DMS79 (cell line): Measurements from ENCODE around the gene FAM124B.

ENCODE experiments used
- DNase-seq: peaks from one replicate; lab custom pipeline; 2025; lab: John Stamatoyannopoulos, UW

Gene FAM124B

DNA sequence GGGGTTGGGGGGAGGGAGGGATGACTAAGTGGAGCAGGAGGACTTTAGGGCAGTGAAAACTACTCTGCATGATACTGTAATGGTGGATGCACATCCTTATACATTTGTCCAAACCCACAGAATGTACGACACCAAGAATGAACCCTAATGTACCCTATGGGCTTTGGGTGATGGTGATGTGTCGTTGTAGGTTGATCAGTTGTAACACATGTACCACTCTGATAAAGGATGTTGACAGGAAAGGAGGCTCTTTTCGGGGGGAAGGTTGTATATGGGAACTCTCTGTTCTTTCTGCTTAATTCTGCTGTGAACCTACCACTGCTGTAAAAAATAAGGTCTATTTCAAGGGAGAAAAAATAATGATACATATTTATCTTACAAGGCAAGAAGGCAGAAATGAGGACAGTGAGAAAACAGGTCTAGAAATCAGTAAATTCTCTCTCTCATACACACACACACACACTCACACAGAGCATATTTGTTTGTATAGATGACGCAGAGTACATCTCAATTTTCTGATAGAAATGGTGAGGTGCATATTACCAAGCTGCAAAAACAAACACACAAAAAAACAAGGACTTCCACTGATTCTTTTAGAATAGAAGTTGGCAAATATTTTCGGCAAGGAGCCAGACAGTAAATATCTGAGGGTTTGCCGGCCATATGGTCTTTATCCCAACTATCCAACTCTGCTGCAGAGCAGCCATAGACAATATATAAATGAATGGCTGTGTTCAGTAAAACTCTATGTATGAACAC is 20.2 kb downstream of the FAM124B start:
- DNase-seq, result no peak

DNA sequence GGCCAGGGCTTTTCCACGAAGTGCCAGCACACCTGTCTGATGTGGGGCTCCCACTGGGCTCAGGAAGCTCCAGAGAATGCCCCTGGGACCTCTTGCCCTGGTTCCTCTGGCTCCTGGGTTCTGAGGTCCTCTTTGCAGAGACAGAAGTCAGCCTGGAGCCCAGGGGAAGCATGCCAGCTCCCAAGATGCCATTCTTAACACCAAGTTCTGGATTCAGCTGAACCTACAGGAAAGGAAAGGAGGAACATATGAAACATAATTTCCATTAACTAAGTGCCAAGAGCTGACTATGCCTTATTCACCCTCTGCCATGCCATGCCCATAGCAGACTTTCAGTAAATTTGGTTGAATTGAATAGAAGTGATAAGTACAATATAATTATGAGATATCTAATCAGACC is 21.9 kb downstream of the FAM124B start:
- DNase-seq, result no peak

DNA sequence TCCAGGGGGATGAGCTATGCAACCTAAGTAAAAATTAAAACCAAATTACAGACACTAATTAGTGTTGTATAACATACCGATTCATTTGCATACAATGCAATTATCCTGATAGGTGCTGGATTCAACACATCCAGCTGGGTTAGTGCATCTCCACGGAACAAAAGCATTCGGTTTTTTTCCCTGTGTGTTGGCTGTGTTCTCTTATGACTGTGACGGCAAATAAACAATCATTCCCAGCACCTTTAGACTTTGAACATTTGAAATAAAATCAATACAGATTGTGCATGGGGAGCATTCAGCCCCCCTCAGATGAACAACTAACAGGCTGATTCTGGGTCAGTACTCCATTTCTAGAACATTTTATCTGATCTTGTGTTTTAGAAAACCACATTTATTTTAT is 22.7 kb downstream of the FAM124B start:
- DNase-seq, result no peak

DNA sequence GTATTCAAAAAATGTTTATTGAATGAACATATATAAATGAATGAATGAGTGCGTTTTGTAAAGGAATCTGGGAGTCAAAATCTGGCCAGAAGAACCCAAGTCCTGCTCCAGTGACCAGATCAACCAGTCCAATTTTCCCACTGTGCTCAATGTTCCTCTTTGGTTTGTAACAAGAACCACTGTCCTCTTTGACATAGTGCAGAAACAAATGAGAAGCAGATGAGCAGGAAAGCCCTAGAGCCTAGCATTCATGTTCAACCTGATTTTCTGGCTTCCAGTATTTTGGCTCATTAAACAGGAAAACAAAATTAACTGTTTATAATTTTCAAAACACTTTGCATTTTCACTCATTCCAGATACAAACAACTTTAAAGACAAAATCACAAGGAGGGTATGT is 23.2 kb downstream of the FAM124B start:
- DNase-seq, result no peak

DNA sequence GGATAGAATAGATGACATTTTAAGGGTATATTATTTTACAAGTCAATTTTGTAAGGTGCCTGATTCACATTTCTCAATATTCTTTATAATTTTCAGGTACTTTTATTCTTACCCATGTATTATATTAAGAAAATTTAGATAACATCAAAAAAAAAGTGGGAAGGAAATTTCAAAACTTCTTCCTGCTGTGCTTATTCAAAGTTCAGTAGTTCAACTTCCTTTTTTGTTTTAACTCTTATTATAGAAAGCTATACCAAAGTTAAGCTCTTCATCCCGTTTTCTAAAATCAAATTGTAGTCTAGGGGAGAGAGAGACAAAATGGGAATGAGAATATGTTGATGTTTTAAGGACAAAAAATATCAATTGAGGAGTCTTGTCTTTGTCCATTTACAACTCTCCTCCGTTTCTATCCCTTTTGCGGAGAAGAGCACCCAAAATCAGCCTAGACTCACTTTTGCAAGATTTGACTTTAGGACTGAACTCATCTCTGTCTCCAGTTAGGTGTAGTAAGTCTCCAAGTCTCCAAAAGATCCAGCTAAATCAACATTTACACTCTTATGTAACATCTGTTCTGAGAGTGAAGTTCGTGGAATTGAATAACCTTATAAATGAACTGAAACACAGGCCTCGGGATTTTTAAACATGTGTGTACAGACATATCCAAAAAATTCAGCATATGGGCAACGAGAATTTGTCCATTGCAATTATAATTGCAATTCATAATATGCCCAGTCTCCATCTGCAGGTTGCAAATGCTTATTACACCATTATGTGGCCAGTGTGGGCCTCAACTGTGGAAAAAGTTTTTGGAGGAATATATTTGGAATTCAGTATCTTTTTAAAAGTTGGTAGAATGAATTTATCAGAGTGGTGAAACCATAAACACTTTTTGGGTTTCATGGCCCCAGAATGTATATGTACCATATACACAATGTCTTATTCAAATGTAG is 23.9 kb downstream of the FAM124B start:
- DNase-seq, result no peak

DNA sequence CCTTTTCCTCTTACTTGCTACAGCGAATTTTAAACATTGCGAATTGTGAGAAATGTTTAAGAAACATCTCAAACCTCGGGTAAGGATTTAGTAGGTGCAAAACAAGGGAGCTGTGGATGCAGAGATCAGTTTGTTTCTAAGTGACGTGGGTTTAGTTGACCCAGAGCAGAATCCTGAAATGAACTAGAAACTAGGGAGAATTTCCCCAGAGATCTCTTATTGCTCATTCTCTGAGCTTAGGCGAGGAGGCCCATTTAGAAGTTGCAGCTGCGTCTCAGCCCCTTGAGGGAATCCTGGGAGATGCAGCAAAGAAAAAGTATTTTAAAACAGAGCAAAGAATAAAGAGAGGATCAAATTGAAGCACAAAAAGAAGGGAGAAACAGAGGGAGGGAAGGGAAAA is 29.3 kb downstream of the FAM124B start:
- no peak for DNase-seq

DNA sequence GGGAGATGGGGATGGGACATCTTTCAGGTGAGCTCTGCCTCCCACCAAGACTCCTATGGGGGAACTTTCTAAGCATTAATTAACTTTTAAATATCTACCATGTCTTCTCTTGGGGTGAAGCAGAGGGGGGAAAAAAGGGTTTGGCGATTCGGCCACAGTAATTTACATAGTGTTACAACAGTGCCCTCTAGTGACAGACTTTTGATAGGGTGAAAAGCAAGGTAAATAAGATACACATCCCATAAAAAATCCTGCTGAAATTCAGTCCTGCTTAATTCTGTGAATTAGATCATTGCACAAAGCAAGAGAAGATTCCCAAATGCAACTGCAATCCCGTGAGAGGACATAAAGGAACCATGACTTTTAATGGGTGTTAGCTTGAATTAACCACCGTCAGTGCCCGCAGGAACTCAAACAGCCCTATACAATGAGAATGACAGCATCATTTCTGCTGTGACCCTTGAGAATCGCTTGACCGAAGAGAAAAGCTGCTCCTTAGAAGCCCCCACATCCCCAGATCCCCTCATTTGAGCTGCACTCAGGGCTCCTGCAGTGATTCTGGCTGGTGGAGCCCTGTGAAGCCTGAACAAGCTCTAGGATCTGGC is 32.8 kb downstream of the FAM124B start:
- no peak for DNase-seq

DNA sequence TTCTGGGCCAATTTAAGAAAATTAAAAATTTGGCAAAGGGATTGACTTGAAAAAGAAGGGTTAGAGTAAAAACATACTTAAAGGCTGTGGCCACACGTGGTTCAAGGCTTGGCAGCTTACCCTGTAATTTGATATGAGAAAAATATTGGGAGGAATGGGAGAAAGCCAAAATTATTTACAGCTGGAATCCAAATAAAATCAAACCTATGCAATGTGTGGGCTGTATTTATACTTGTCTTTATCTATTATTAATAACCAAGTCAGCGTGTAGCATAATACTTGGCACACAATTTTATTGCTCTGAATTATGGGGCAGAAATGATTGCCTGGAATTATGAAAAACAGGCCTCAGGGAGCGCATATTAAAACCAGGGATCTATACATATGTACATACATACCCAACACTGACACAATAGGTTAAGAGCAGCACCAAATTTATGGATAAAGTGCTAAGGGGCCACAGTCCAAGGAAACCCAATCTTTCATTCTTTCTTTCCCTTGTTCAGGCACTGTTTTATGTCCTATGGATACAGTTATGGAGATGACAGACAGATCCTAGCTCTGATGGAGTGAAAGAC is 35.6 kb downstream of the FAM124B start:
- no peak for DNase-seq

DNA sequence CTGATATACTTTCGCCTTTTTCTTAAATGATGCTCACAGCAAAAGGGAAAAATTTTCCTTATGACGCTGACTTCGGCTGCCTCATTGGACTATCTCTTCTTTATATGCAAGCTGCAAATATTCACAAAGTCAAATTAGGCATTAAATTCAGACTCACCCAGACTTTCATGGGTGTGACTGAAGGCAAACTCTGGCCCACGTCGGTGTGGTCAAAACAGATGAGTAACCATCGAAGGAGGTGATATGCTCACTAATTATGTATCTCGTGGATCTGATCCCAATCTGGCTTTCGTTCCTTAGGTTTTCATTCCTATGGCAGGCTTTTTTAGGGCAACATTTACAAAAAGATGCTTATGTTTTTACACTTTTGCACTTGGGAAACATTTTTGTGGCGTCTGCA is 36.6 kb downstream of the FAM124B start:
- DNase-seq, result no peak

DNA sequence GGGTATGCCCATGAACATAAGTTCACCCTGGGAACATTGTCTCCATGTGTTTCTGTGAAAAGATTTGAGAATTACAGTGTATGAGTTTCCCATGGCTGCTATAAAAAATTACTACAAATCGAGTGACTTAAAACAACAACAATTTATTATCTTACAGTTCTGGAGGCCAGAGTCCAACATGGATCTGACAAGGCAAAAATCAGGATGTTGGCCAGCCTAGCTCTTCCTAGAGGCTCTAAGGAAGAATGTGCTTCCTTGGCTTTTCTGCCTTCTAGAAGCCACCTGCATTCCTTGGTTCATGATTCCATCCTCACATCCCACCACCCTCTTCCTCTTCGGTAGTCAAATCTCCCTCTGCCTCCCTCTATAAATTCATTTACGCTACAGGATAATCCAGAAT is 38.6 kb downstream of the FAM124B start:
- DNase-seq, result no peak

DNA sequence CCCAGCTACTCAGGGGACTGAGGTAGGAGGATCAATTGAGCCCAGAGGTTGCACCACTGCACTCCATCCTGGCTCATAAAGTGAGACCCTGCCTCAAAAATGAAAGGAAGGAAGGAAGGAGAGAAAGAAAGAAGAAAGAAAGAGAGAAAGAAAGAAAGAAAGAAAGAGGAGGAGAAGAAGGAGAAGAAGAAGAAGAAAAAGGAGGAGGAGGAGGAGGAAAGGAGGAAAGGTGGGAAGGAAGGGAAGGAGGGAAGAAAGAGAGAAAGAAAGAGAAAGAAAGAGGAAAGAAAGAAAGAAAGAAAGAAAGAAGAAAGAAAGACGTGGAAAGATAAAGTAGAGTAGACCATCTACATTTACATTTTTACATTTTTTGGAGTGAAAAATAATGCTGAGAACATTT is 39.8 kb downstream of the FAM124B start:
- no peak for DNase-seq

DNA sequence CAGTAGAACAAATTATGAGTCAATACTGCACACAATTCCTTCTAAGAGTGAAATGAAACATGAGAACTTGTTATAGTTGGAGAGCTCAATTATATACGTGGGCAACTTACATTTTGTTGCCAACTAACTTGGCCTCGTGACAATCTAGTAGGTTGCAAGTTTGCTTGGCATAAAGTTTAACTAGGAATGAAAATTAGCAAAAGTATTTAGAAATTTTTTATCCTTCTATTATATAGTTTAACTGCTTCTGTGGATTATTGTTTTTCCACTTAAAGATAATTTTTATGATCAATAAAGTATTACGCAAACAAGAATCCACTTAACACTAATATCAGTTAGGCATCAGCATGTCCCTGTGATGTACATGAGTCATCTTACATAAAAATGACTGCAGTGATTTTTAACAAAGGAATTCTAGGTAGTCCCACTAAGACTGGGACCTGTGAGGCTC is 41.1 kb downstream of the FAM124B start:
- DNase-seq, result no peak

DNA sequence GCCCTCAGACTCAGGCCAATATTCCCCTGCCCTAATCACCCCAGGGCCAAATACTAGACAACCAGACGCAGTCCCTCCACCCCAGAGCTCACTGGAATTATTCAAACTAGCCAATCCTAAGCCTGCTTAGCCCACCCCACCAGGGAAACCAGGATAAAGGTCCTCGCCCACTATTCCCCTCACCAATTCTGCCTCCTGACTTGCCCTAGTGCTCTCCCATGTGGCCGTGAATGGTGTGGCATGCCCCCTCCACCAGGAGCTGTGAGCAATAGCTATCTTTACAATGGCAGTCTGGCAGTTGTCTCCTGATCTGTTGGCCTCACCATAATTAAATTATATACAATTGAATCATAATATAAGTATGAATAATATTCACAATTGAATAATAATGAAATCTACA is 42.3 kb downstream of the FAM124B start:
- DNase-seq, result no peak

DNA sequence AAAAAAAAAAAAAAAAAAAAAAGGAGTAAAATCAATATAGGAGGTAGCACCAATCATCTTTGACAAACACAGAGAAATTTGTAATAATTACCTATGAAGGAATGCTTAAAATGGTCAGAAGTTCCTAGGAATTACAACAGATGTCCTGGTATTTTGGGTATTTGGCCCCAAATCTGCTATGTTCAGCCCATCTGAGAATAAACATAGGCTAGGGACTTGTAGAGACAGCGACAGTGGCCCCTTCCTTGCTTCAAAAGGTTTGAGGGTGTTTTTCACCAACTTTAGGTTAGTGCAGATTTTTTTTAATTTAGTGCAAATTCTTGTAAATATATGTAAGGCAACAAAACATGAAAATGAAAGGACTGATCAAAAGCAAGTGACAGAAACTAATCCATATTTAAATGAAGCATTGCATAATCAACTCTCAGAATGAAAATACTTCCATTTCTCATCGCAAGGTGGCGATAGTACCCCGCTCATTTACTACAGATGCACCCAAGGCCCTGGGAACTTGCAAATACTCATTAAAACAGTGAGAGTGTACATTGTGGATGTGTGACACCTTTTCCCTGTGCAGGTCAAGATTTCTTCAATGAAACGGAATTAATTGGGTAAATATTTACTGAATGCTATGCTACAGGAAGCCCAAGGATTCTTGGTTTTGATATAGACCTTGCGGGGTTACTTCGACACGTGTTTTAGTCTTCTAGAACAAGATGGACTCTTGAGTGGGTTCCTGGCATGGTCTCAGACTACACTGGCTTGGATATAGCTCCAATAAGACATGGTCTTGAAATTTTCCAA is 44.6 kb downstream of the FAM124B start:
- DNase-seq, result no peak

DNA sequence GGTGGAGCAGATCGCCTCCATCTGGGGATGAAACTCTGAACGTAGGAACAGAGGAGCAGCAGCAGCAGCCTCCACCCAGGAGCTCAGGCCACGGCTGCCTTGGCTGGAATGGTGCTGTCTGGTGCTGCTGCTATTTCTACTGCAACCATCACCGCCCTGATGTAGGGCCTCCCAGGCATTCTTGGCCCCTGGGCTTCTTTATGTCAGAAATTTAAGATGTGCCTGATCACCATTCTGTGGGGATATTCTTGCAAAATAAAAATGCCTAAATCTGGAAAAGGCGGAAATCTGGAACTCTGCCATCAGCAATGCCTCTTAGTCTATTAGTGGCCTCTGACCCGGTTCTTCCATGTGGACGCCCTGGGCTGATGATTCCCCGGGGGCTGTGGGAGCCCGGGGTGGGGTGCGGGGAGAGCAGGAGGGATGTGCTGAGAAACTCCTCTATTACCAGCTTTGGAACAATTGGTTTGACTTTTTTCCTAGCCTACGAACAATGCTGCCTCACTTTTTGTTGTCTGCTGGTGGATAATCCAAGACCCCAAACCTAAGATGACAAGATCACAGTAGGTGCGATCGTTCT is 47.2 kb downstream of the FAM124B start:
- no peak for DNase-seq

DNA sequence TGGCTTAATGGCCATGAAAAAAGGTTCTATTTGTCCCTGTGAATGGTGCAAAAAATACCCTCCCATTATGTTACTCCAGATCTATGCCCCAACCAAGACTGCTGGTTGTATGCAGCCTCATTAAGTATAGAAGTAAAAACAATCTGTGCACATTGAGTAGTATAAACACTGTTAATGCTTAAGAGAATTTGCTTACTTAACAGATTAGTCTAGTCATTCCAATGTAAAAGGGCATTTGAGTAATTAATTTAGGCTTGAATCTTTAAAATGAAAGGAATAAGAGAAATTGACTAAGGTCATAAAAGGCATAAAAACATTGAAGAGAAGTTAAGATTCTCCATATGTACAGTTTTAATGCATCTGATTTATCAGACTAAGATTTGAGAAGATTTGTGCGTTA is 51.2 kb downstream of the FAM124B start:
- peak; percentile 20 for DNase-seq

DNA sequence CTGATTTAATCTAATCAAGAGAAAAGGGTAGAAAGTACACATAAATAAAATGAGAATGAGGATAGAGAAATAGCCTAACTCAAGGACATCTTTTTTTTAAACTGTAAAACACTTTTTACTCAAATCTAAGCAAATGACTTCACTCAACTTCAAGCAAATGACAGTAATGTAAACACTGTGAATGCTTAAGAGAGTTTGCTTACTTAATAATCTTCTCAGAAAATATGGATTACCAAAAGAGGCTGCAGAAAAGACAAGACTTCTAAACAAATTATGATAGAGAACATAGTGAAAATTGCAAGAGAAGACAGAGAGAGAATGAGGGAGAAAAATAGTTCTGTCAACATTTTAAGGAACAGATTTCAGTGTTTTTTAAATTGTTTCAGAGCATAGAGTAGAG is 52.5 kb downstream of the FAM124B start:
- no peak for DNase-seq

DNA sequence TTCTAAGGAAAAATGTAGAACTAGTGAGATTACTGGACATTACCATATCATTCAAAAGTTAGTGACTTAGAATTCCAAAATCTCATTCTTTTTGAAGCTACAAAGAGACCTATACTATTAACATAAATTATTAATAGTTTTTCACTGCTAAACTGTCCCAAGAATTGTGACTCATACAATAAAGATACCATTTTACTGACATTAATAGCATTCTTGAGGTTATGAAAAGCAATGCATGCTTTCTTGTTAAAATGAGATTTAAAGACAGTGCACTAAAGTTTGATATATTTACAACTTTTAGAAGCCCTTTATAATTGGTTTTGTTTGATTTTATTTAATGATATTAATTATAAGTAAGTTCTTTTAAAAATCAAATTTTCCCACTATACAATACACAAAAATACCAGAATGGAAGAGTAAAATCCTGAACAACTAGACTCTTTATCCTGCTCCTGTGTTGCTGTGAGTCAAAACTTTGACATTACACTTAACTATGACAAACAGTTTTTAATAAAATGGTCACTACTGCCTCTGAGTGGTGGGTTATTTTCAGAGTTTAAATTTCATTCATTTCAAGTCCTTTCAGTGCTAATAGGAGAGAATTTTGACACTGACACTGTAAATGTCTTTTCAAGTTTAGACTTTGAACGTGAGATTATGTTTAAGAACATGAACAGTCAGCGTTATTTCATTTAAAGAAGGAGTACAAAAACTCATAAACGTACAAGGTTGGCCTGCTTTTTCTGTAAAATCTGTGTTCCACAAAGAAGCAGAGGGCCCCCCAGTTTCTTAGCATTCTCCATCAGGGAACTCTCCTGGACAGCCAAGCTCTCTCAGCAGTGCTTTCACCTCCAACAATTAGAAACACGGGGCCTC is 54.5 kb downstream of the FAM124B start:
- DNase-seq, result no peak

DNA sequence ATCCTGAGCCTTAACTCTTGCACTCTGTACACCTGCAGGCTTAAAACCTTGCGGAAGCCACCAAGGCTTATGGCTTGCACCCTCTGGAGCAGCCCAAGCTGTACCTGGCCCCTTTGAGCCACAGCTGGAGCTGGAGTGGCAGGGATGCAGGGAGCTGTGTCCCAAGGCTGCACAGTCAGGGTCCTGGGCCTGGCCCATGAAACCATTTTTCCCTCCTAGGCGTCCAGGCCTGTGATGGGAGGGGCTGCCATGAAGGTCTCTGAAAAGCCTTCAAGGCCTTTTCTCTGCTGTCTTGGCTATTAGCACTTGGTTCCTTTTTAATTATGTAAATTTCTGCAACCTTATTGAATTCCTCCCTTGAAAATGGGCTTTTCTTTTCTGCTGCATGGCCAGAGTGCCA is 56.4 kb downstream of the FAM124B start:
- DNase-seq, result no peak

DNA sequence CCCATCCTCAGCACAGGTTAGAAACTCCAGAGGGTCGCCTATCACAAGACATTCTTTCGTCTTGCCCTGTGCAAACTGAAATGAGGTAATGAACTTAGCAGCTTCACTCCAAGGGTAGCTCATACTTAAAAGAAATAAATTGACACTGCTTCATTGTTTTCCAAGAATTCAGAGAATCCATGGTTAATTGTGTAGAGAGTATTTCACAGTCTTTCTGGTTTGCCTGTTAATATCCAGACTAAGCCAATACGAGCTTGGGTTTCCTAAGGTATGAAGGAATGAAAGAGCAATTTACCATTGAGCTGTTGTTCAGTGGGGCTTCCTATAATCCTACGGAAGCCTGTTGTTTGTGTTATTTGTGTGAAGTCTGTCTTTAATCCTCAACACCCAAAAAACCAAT is 58.7 kb downstream of the FAM124B start:
- no peak for DNase-seq
